Measurements from ENCODE around the gene SDR39U1. TPM values are rescaled to one million over a fixed set of nuclear protein-coding genes. Genes with fewer than 3 reads are reported as not detected.
"Not testable (repeated sequence)": the region's sequence is repeated elsewhere in the genome, so short reads cannot be mapped to it uniquely, and the experiment has no call there.

The SDR39U1 gene
- 34.9 TPM for total RNA-seq (ENCODE audit: unreplicated experiment)
- long read RNA-seq, transcript SDR39U1-209 (4 exons, 1,203 nt): minor isoform, 5 of 30 reads
- long read RNA-seq, transcript SDR39U1-201 (6 exons, 1,233 nt): major isoform, 8 of 30 reads
- long read RNA-seq, transcript SDR39U1-203 (5 exons, 1,507 nt): major isoform, 8 of 30 reads
- long read RNA-seq, partial matches to known transcripts: 1 of 30 reads
- long read RNA-seq, other reads (novel, unspliced or antisense): 4 of 30 reads

DNA sequence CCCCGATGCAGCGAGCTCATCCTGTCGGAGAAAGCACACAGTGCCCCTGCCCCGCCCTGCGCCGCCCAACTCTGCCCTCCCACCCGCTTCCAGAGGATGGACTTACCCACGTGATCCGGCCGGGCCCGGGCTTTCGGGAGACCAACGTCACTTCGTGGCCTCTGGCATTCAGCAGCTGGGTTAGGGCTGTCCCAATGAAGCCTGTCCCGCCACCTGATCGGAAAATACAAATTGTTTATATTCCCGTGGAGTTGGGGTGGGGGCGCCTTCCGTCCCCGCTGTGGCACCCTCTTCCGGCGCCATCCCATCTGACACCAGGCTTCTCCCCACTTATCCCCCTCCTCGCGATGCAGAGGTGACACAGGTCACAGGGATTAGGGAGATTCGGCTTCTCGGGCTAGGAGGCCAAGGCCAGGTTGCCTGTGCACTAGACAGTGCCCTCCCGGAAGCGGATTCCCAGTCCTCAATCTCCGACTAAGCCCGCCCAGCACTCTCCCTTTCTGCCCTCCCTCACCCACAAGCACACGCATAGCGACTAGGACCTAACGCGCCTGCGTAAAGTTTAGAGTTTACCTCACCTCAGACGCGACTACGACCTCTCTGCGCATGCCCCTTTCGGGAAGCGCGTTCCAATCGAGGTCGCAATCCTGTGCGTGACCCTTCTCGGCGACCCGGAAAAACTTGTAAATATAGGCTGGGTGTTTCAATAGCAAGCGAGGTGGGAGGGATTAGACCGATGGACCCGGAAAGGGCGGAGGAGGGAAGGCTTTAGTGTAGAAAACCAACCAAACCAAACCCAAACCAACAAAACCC lies at the start of gene SDR39U1:
TSS of gene SDR39U1 (minus strand) at position 537 of the 813 bp plus-strand sequence. CDS start at position 530, 7 bp downstream.
- Mint-ChIP-seq H3K4me1 (ENCODE audit: unreplicated experiment) (peaks cover 24% of the 10 kb centered on the region), H3K27me3 (ENCODE audit: unreplicated experiment) (peaks cover 13% of the 10 kb centered on the region), H3K36me3 (ENCODE audit: low read depth, unreplicated experiment) (peaks cover 39% of the 10 kb centered on the region), H3K27ac (ENCODE audit: unreplicated experiment) (peak within 1 kb of the TSS; percentile 97), H3K4me3 (ENCODE audit: unreplicated experiment) (peak within 1 kb of the TSS; percentile 91), H3K9me3 (ENCODE audit: unreplicated experiment) (no peaks in the 10 kb centered on the region)
- peak; percentile 91 for DNase-seq (ENCODE audit: low spot score)
- TF ChIP-seq, protein P1, sequence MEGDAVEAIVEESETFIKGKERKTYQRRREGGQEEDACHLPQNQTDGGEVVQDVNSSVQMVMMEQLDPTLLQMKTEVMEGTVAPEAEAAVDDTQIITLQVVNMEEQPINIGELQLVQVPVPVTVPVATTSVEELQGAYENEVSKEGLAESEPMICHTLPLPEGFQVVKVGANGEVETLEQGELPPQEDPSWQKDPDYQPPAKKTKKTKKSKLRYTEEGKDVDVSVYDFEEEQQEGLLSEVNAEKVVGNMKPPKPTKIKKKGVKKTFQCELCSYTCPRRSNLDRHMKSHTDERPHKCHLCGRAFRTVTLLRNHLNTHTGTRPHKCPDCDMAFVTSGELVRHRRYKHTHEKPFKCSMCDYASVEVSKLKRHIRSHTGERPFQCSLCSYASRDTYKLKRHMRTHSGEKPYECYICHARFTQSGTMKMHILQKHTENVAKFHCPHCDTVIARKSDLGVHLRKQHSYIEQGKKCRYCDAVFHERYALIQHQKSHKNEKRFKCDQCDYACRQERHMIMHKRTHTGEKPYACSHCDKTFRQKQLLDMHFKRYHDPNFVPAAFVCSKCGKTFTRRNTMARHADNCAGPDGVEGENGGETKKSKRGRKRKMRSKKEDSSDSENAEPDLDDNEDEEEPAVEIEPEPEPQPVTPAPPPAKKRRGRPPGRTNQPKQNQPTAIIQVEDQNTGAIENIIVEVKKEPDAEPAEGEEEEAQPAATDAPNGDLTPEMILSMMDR (IDR thresholded peaks at IDR 0.05; ENCODE audit: unreplicated experiment): no peak

DNA sequence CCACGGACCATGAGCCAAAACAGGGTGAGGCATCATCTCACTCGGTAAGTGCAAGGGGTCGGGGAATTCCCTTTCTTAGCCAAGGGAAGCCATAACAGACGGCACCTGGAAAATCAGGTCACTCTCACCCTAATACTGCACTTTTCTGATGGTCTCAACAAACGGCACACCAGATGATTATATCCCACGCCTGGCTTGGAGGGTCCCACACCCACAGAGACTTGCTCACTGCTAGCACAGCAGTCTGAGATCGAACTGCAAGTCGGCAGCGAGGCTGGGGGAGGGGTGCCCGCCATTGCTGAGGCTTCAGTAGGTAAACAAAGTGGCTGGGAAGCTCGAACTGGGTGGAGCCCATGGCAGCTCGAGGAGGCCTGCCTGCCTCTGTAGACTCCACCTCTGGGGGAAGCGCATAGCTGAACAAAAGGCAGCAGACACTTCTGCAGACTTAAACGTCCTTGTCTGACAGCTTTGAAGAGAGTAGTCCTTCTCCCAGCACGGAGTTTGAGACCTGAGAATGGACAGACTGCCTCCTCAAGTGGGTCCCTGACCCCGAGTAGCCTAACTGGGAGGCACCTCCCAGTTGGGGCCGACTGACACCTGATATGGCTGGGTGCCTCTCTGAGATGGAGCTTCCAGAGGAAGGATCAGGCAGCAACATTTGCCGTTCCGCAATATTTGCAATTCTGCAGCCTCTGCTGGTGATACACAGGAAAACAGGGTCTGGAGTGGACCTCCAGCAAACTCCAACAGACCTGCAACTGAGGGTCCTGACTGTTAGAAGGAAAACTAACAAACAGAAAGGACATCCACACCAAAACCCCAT lies 49.2 kb upstream of the SDR39U1 start:
- H3K27me3 Mint-ChIP-seq (ENCODE audit: unreplicated experiment); H3K4me1 Mint-ChIP-seq (ENCODE audit: unreplicated experiment); DNase-seq (ENCODE audit: low spot score); H3K4me3 Mint-ChIP-seq (ENCODE audit: unreplicated experiment); H3K36me3 Mint-ChIP-seq (ENCODE audit: low read depth, unreplicated experiment); H3K9me3 Mint-ChIP-seq (ENCODE audit: unreplicated experiment); H3K27ac Mint-ChIP-seq (ENCODE audit: unreplicated experiment): not testable (repeated sequence)

GRCh38 chr14:24483604-24484252 lies 41.2 kb upstream of the SDR39U1 start:
- H3K4me1 Mint-ChIP-seq (ENCODE audit: unreplicated experiment): peaks cover 3% of the 10 kb centered on the region
- H3K27me3 Mint-ChIP-seq (ENCODE audit: unreplicated experiment): no peaks in the 10 kb centered on the region
- H3K4me3 Mint-ChIP-seq (ENCODE audit: unreplicated experiment): no peak overlapping the region
- DNase-seq (ENCODE audit: low spot score): no peak
- peaks cover 2% of the 10 kb centered on the region for H3K9me3 Mint-ChIP-seq (ENCODE audit: unreplicated experiment)
- no peak overlapping the region for H3K27ac Mint-ChIP-seq (ENCODE audit: unreplicated experiment)
- TF ChIP-seq, protein P1 (IDR thresholded peaks at IDR 0.05; ENCODE audit: unreplicated experiment): no peak
- H3K36me3 Mint-ChIP-seq (ENCODE audit: low read depth, unreplicated experiment): peaks cover 2% of the 10 kb centered on the region

DNA sequence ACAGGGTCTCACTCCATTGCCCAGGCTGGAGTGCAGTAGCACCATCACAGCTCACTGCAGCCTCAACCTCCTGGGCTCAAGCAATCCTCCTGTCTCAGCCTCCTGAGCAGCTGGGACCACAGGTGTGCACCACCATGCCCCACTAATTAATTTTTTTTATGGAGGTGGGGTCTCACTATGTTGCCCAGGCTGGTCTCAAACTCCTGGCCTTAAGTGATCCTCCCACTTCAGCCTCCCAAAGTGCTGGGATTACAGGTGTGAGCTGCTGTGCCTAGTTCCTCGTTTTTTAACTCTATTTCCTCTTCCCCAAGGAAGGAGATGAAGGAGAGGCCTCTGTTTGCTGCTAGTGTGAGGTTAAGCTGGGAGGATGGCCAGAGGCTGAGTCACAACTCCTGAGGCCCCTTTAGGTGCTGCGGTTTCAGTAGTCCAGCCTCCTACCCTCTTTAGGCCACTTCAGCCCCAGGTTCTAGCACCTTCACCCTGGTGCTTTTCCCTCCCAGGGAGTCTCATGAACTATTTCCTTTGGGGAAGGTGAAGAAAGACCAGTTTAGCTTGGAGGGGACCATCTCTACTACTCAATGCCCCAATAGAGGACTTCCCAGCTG lies 40.2 kb upstream of the SDR39U1 start:
- not testable (repeated sequence) for DNase-seq (ENCODE audit: low spot score); H3K9me3 Mint-ChIP-seq (ENCODE audit: unreplicated experiment); H3K36me3 Mint-ChIP-seq (ENCODE audit: low read depth, unreplicated experiment); H3K4me3 Mint-ChIP-seq (ENCODE audit: unreplicated experiment); H3K4me1 Mint-ChIP-seq (ENCODE audit: unreplicated experiment); H3K27ac Mint-ChIP-seq (ENCODE audit: unreplicated experiment); H3K27me3 Mint-ChIP-seq (ENCODE audit: unreplicated experiment)

- Mint-ChIP-seq H3K9me3 (ENCODE audit: unreplicated experiment) (peaks cover 3% of the 10 kb centered on the region), H3K36me3 (ENCODE audit: low read depth, unreplicated experiment) (peaks cover 7% of the 10 kb centered on the region), H3K4me1 (ENCODE audit: unreplicated experiment) (peaks cover 3% of the 10 kb centered on the region), H3K27ac (ENCODE audit: unreplicated experiment) (no peak overlapping the region), H3K27me3 (ENCODE audit: unreplicated experiment) (no peaks in the 10 kb centered on the region), H3K4me3 (ENCODE audit: unreplicated experiment) (no peak overlapping the region)
- peak; percentile 71 for DNase-seq (ENCODE audit: low spot score)
- TF ChIP-seq, protein P1 (IDR thresholded peaks at IDR 0.05; ENCODE audit: unreplicated experiment): peak; percentile 75
These were observed 39.2 kb upstream of the SDR39U1 start for GRCh38 chr14:24481622-24482324.

GRCh38 chr14:24479999-24480398 lies 37.4 kb upstream of the SDR39U1 start:
- not testable (repeated sequence) for H3K36me3 Mint-ChIP-seq (ENCODE audit: low read depth, unreplicated experiment); H3K4me1 Mint-ChIP-seq (ENCODE audit: unreplicated experiment); H3K4me3 Mint-ChIP-seq (ENCODE audit: unreplicated experiment); H3K27me3 Mint-ChIP-seq (ENCODE audit: unreplicated experiment); H3K27ac Mint-ChIP-seq (ENCODE audit: unreplicated experiment); H3K9me3 Mint-ChIP-seq (ENCODE audit: unreplicated experiment); DNase-seq (ENCODE audit: low spot score)

Data from endothelial cell (in vitro differentiated cells).